DMS79 (cell line): ENCODE results near the gene TMEM150B.

Source experiments
- DNase-seq: peaks from one replicate; lab custom pipeline; 2025; lab: John Stamatoyannopoulos, UW

The TMEM150B gene

DNA sequence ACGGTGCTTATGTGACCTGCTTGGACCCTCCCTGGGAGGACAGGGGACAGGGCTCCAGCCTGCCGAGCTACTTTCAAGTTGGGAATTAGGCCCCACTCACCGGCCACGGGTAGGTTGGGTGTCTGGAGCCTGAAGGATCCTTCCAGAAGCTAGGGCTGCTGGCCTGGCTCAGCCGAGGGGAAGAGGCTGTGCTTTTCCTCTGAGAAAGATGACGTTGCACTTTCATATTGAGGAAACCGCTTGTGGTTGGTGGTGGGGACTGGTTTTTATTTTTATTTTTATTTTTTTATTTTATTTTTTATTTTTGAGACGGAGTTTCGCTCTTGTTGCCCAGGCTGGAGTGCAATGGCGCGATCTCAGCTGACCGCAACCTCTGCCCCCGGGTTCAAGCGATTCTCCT, at the start of gene TMEM150B:
Gene TMEM150B, minus strand, starts transcription at position 170 of the 400 bp plus-strand sequence. CDS start 4,305 bp downstream, outside the sequence.
- no peak for DNase-seq

- no peak for DNase-seq
Observed at GRCh38 chr19:55373993-55374757, 49.0 kb upstream of the TMEM150B start.

DNA sequence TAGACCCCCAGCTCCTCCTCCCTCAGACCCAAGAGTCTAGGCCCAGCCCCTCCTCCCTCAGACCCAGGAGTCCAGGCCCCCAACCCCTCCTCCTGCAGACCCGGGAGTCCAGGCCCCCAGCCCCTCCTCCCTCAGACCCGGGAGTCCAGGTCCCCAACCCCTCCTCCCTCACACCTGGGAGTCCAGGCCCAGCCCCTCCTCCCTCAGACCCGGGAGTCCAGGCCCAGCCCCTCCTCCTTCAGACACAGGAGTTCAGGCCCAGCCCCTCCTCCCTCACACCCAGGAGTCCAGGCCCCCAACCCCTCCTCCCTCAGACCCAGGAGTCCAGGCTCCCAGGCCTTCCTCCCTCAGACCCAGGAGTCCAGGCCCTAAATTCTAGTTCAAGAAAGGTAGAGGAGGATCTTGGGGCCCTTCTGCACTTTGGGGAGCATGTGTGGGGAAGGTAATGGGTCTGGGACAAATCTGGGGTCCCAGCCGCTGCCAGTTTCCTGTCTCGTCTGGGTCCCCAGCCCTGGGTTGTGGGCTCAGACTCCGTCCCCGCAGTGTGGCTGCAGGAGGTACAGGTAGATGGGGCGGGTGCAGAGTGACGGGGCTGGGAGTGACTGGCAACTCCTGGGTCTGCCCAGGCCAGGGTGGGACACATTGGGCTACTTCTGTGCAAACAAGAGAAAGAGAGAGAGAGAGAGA, 48.3 kb upstream of the TMEM150B start:
- no peak for DNase-seq

- DNase-seq: no peak
Observed at GRCh38 chr19:55372316-55373081, 47.4 kb upstream of the TMEM150B start.

DNA sequence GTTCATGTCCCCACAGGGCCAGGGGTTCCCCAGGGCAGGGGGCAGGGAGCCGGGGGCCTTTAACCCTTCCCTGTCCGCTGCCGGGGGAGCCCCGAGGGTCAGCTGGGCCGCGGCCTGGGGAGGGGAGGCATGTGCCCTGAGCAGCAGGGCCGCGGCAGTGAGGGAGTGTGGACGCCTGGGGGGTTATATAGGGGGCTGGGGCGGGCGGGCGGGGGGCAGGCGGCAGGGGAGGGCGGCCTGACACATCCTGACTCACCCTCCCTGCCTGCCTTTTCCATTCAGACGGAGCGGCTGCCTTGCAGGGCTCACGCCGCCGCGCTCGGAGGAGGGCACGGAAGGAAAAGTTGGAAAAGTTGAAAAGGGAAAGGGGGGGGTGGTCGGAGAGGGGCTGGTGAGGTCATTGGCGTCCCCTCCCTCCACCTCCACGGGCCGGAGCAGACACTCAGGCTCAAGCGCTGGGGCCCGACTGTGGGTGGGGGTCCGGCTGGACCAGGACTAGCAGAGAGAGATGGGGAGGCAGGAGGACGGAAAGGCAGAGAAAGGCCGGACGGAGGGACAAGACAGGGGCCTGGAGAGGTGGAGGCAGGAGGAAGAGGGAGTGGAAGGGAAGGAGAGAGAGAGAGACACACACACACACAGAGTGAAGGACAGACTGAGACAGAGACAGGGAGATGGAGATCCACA, 45.3 kb upstream of the TMEM150B start, which contains the start of gene IL11:
Gene IL11, minus strand, starts transcription at position 159 of the 684 bp plus-strand sequence. Its CDS starts 153 bp downstream, at position 6.
- DNase-seq: no peak

DNA sequence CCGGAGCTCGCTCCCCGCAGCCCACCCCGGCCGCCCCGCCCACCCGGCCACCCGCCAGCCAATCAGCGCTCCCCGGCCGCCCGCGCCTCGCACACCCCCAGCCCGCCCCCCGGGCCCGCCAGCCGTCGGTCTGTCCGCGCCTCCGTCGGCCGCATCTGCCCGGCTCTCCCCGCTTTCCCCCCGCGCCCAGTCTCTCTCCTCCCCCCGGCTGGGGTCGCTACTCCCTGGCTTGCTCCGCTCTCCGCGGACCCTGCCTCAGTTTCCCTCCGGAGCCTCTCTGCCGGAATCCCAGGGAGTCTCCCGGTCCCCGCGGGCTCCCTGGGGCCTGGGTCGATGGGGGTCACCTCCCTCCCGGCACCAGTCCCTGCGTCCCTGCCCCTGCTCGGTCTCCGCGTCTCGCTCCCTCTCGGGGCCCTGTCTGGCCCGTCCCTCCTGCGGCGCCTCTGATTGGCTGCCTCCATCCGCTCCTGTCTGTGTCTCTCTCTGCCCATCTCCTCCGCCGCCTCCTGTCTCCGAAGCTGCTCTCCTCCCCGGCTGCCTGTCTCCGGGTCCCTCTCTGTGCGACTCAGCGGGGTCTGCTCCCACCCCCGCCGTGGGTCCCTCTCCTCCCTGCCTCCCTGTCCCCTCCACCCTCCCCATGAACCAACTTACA, 44.6 kb upstream of the TMEM150B start:
- peak; percentile 12 for DNase-seq

- no peak for DNase-seq
Observed at GRCh38 chr19:55368701-55369563, 43.8 kb upstream of the TMEM150B start.

- no peak for DNase-seq
Observed at GRCh38 chr19:55368106-55368505, 43.0 kb upstream of the TMEM150B start.

- DNase-seq: no peak
Observed at GRCh38 chr19:55366790-55367189, 41.6 kb upstream of the TMEM150B start.

GRCh38 chr19:55365964-55366363, 40.8 kb upstream of the TMEM150B start:
- DNase-seq: no peak

DNA sequence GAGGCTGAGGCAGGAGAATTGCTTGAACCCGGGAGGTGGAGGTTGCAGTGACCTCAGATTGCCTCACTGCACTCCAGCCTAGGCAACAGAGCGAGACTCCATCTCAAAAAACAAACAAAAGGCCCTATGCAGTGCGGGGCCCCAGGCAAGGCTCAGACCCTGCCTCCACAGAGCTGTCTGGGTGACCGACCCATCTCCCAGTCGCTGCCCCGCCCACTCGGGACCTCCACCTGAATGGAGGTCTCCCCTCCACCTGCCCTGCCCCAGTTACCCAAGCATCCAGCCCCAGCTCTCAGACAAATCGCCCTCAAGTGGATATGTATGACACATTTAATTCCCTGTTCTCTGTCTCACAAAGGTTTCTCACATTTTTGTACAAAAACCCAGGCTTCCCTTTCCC, 40.1 kb upstream of the TMEM150B start:
- no peak for DNase-seq

DNA sequence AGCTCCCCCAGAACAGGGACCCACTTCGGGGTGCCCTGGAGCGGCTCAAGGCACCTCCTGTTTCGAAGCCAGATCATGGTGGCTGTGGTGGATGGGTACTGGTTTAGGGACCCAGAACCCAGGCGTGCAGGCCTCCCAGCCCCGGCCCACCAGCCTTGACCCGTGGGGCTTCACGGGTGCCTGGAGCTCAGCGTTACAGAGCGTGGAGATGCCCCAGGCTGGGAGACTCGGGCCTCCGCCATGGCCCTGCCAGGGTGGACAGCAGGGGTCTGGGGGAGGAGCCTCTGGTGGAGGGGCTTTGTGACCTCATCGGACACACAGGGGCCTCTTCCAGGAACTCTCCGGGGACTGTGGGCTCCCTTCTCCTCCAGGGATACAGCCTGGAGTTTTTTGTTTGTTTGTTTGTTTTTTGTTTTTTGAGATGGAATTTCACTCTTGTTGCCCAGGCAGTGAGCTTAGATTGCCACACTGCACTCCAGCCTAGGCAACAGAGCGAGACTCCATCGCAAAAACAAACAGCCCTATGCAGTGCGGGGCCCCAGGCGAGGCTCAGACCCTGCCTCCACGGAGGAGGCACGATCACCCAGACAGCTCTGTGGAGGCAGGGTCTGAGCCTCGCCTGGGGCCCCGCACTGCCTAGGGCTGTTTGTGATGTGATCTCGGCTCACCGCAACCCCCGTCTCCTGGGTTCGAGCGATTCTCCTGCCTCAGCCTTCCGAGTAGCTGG, 38.0 kb upstream of the TMEM150B start, which contains the start of gene GARIN5B:
Gene GARIN5B, minus strand, starts transcription at position 271 of the 727 bp plus-strand sequence. Its CDS starts 194 bp downstream, at position 77.
- no peak for DNase-seq

DNA sequence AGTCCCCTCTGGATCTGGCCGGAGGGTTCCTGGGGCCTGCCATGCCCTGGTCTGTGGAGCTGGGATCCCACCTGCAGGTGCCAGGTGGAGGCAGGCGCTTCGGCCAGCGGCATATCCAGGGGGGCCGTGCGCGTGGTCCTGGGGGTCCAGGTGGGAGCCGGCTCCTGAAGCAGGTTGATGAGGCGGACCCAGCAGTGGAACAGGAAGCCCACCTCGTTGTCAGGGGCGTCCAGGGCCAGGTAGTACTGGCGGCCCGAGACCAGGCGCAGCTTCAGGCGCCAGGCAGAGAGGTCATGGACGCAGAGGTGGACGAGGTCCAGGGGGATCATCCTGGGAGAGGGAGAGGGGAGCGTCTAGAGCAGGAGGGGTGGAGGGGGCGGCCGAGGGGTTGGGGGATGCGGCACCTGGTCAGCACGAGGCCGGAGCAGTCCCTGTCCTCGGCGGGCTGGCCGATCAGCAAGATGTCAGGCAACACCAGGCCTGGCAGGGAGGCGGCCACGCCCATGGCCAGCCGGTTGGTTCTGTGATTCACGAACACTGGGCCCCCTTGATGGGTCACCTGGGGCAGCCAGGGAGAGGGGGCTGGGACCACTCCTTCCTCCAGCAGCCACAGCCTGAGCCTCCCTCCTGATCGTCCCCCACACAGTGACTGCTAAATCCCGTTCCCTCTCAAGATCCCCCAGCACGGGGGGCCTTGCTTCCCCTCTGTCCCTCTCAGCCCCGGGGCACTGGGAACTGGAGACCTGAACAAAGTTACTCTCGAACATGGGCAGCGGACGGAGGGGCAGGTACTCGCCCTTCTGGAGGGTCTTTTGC, 37.2 kb upstream of the TMEM150B start:
- DNase-seq: no peak

DNA sequence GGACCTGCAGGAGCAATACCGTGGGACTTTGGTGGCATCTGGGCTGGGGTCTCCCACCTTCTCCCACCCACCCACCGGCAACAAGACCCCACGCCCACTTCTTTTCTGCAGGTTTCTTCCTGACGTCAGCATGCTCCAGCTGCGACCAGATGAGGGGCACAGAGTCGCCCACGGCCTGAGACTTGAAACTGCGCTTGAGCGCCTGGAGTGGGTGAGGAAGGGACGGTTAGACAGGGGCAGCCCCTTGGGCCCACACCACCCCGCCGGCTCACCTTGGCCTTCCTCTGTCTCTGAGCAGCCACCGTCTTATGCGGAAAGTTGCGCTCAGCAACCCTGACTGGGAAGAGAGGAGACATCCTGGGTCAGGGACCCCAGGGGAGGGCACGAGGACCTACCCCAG, 35.8 kb upstream of the TMEM150B start:
- no peak for DNase-seq

- DNase-seq: no peak
Observed at GRCh38 chr19:55358943-55359908, 34.1 kb upstream of the TMEM150B start.

- no peak for DNase-seq
Observed at GRCh38 chr19:55358493-55358892, 33.4 kb upstream of the TMEM150B start.

- DNase-seq: no peak
Observed at GRCh38 chr19:55355213-55355821, 30.2 kb upstream of the TMEM150B start.
